A549 (cell line): ENCODE results near the gene THUMPD1. TPM values are rescaled to one million over a fixed set of nuclear protein-coding genes. Genes with fewer than 3 reads are reported as not detected.

Experiments
- ATAC-seq, 2 experiments: fragments of 200-7000 bp in 1 of 2; fragments of >200 bp in 1 of 2; cut with Nextera tagmentation in 1 of 2; cut with Tn5 transposase in 1 of 2; 3 replicates each; pipeline versions ENCODE4 v1.8.0 to v1.9.1; 2018 to 2020; ENCODE audit warnings: mild to moderate bottlenecking in 1 of 2, moderate library complexity in 1 of 2
- CTCF ChIA-PET: fragments of 300-600 bp; sonication (Branson Sonifier 250); formaldehyde crosslinking; extraction: SDS; loops from one replicate; lab custom pipeline; 2021; ENCODE audit warnings: antibody characterized with exemption, inconsistent platforms; lab: Yijun Ruan, JAX
- POLR2A ChIA-PET: fragments of 350-600 bp; formaldehyde crosslinking; extraction: SDS; loops from one replicate; lab custom pipeline; 2021; ENCODE audit warnings: antibody characterized with exemption, inconsistent platforms; lab: Yijun Ruan, JAX
- DNase-seq, 2 experiments: peaks; one replicate each; pipeline versions ENCODE4 v3.0.0 to v3.0.0-alpha.2; 2011 to 2016; ENCODE audit warnings: low read depth in 1 of 2, low spot score in 1 of 2
- FAIRE-seq: peaks from 2 replicates; lab custom pipeline; 2011; peaks lifted over from hg19 to GRCh38; lab: Jason Lieb, UNC
- H3K27ac ChIP-seq, 2 experiments: fragments of >200 bp; sonication (Bioruptor Twin); formaldehyde crosslinking; 3 replicates each; pipeline ENCODE4 v1.5.1; 2016 to 2017
- H3K4me1 ChIP-seq: fragments of >200 bp; sonication (Bioruptor Twin); formaldehyde crosslinking; 3 replicates; pipeline ENCODE4 v1.6.1; 2016
- H3K4me2 ChIP-seq: fragments of >200 bp; sonication (Bioruptor Twin); formaldehyde crosslinking; 3 replicates; pipeline ENCODE4 v1.6.1; 2016
- H3K4me3 ChIP-seq: fragments of >200 bp; sonication (Bioruptor Twin); formaldehyde crosslinking; 3 replicates; pipeline ENCODE4 v1.5.1; 2016
- H3K9me3 ChIP-seq: fragments of >200 bp; sonication (Bioruptor Twin); formaldehyde crosslinking; 3 replicates; pipeline ENCODE4 v1.6.1; 2016
- CBX2 ChIP-seq: fragments of 200-600 bp; sonication (generic); IDR thresholded peaks from 2 replicates; pipeline ENCODE4 v1.6.1; 2016; ENCODE audit warnings: low read depth, mild to moderate bottlenecking, borderline replicate concordance
- CBX8 ChIP-seq: fragments of 200-600 bp; sonication (generic); IDR thresholded peaks from 2 replicates; pipeline ENCODE4 v1.6.1; 2016
- CHD2 ChIP-seq: fragments of 150-350 bp; IDR thresholded peaks from 2 replicates; pipeline ENCODE4 v1.6.1; 2014; ENCODE audit warnings: low read length; ENCODE audit not compliant: partially characterized antibody
- EP300 ChIP-seq, 2 experiments: fragments of >200 bp; sonication (Bioruptor Twin); formaldehyde crosslinking; IDR thresholded peaks; 2 replicates in 1 of 2; 3 replicates in 1 of 2; pipeline ENCODE4 v1.6.1; 2016 to 2017
- FOSL2 ChIP-seq, 2 experiments: fragments of 450-650 bp in 1 of 2; fragments of >200 bp in 1 of 2; sonication (Bioruptor Twin) in 1 of 2; formaldehyde crosslinking; IDR thresholded peaks; 2 replicates each; pipeline versions ENCODE4 v1.5.0 to v1.6.1; 2016 to 2020; ENCODE audit warnings: mild to moderate bottlenecking in 1 of 2, moderate library complexity in 1 of 2
- HES2 ChIP-seq: fragments of >200 bp; sonication (Bioruptor Twin); formaldehyde crosslinking; IDR thresholded peaks from 2 replicates; pipeline ENCODE4 v1.6.1; 2016
- JUN ChIP-seq, 2 experiments: fragments of >200 bp; sonication (Bioruptor Twin); formaldehyde crosslinking; IDR thresholded peaks; 2 replicates in 1 of 2; 3 replicates in 1 of 2; pipeline ENCODE4 v1.6.1; 2016 to 2017
- JUNB ChIP-seq: fragments of >200 bp; sonication (Bioruptor Twin); formaldehyde crosslinking; IDR thresholded peaks from 2 replicates; pipeline ENCODE4 v1.6.1; 2016
- MAZ ChIP-seq: fragments of 150-350 bp; IDR thresholded peaks from 2 replicates; pipeline ENCODE4 v1.6.1; 2014; ENCODE audit warnings: antibody characterized with exemption, low read depth, low read length, borderline replicate concordance
- MYC ChIP-seq: IDR thresholded peaks from 2 replicates; pipeline ENCODE4 v1.6.1; 2012; ENCODE audit warnings: mild to moderate bottlenecking, inconsistent platforms, low read length, improper control_type of control experiment, borderline replicate concordance
- NFE2L2 ChIP-seq: fragments of 150-350 bp; conservative IDR thresholded peaks from 2 replicates; pipeline ENCODE4 v1.6.1; 2014; ENCODE audit warnings: low read length
- NR3C1 ChIP-seq: fragments of >200 bp; sonication (Bioruptor Twin); formaldehyde crosslinking; IDR thresholded peaks from 3 replicates; pipeline ENCODE4 v1.6.1; 2017
- POLR2A ChIP-seq: IDR thresholded peaks from 2 replicates; pipeline ENCODE4 v1.6.1; 2012; ENCODE audit warnings: mild to moderate bottlenecking, low read length
- RARB ChIP-seq: fragments of 250-450 bp; sonication (Bioruptor Pico); IDR thresholded peaks from 2 replicates; pipeline ENCODE4 v1.8.0; 2021; ENCODE audit warnings: mild to moderate bottlenecking, moderate library complexity
- REST ChIP-seq: fragments of 200-600 bp; sonication (generic); IDR thresholded peaks from 2 replicates; pipeline ENCODE4 v1.6.1; 2016; ENCODE audit warnings: antibody characterized with exemption, mild to moderate bottlenecking, moderate library complexity
- RFX5 ChIP-seq: fragments of 450-650 bp; IDR thresholded peaks from 2 replicates; pipeline ENCODE4 v1.7.1; 2014; ENCODE audit warnings: antibody characterized with exemption, mild to moderate bottlenecking, moderate library complexity
- RNF2 ChIP-seq: fragments of 200-600 bp; sonication (generic); IDR thresholded peaks from 2 replicates; pipeline ENCODE4 v1.6.1; 2016; ENCODE audit warnings: low read depth, mild to moderate bottlenecking, antibody characterized with exemption, moderate library complexity, borderline replicate concordance
- SMC3 ChIP-seq: fragments of >200 bp; sonication (Bioruptor Twin); formaldehyde crosslinking; IDR thresholded peaks from 3 replicates; pipeline ENCODE4 v1.6.1; 2018; ENCODE audit warnings: inconsistent platforms
- ZC3H11A ChIP-seq: fragments of 450-650 bp; IDR thresholded peaks from 2 replicates; pipeline ENCODE4 v1.6.1; 2014; ENCODE audit warnings: antibody characterized with exemption, mild to moderate bottlenecking
- WGBS: methylation state at CpG from one replicate; pipeline ENCODE4 v1.1.6; 2017; ENCODE audit errors: missing lambda C conversion rate; 5-methylcytosine and 5-hydroxymethylcytosine counted together
- polyA plus RNA-seq, 4 experiments: library from polyadenylated mRNA; depleted of rRNA in 3 of 4; stranded (reverse); fragments of >200 nt; fragmentation: RNase III in 1 of 4; extraction: RNeasy Plus Mini Kit Qiagen cat#74134 plus additional on column Dnase treatment in 1 of 4; gene quantifications; 2 replicates in 3 of 4; 3 replicates in 1 of 4; pipeline ENCODE4 v1.2.3, GENCODE V29; 2011 to 2017
- TF ChIP-seq, protein P1 (sequence below): IDR thresholded peaks from 2 replicates; pipeline ENCODE4 v1.6.1; 2012
- TF ChIP-seq, protein P2 (sequence below): fragments of 150-350 bp; IDR thresholded peaks from 2 replicates; pipeline ENCODE4 v1.6.1; 2014; ENCODE audit warnings: low read depth, mild to moderate bottlenecking, low read length
- TF ChIP-seq, protein P3 (sequence below): fragments of >200 bp; sonication (Bioruptor Twin); formaldehyde crosslinking; IDR thresholded peaks from 3 replicates; pipeline ENCODE4 v1.5.1; 2016

Gene THUMPD1
- polyA plus RNA-seq, 2 of the 4 experiments (the other 2 are of a cell fraction), result 27.8 to 47.7 TPM

GRCh38 chr16:20784204-20784603, 42.6 kb upstream of the THUMPD1 start:
- Histone ChIP-seq H3K4me1 (no peaks in the 10 kb centered on the region), H3K4me2 (no peak overlapping the region), H3K4me3 (no peak overlapping the region), H3K9me3 (no peaks in the 10 kb centered on the region), H3K27ac (no peak overlapping the region)
- ChIA-PET POLR2A (no interaction called here), CTCF (interaction anchor here (1.3 kb wide), 1 partner anchor 22 kb away, joined by 3 read pairs; the partner anchor contains the start of genes ERI2 and REXO5)
- DNase-seq (no peak), ATAC-seq (no peak), FAIRE-seq (no peak)
- TF ChIP-seq RARB (CRISPR knock-in tag) (no peak), RNF2 (no peak), JUNB (no peak), POLR2A (no peak), JUN (IDR thresholded peaks at IDR 0.05) (no peak), CHD2 (no peak), CBX8 (no peak), REST (no peak)

- H3K27ac ChIP-seq, result no peak overlapping the region
- TF ChIP-seq JUN (IDR thresholded peaks at IDR 0.05) (no peak), RARB (CRISPR knock-in tag) (no peak), HES2 (no peak), FOSL2 (IDR thresholded peaks at IDR 0.05) (no peak), FOSL2 (CRISPR knock-in tag; IDR thresholded peaks at IDR 0.05) (no peak), MAZ (no peak), CHD2 (no peak)
- TF ChIP-seq, protein P1, sequence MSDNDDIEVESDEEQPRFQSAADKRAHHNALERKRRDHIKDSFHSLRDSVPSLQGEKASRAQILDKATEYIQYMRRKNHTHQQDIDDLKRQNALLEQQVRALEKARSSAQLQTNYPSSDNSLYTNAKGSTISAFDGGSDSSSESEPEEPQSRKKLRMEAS, result no peak
- TF ChIP-seq, protein P2, sequence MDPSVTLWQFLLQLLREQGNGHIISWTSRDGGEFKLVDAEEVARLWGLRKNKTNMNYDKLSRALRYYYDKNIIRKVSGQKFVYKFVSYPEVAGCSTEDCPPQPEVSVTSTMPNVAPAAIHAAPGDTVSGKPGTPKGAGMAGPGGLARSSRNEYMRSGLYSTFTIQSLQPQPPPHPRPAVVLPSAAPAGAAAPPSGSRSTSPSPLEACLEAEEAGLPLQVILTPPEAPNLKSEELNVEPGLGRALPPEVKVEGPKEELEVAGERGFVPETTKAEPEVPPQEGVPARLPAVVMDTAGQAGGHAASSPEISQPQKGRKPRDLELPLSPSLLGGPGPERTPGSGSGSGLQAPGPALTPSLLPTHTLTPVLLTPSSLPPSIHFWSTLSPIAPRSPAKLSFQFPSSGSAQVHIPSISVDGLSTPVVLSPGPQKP, result no peak
- TF ChIP-seq, protein P3, sequence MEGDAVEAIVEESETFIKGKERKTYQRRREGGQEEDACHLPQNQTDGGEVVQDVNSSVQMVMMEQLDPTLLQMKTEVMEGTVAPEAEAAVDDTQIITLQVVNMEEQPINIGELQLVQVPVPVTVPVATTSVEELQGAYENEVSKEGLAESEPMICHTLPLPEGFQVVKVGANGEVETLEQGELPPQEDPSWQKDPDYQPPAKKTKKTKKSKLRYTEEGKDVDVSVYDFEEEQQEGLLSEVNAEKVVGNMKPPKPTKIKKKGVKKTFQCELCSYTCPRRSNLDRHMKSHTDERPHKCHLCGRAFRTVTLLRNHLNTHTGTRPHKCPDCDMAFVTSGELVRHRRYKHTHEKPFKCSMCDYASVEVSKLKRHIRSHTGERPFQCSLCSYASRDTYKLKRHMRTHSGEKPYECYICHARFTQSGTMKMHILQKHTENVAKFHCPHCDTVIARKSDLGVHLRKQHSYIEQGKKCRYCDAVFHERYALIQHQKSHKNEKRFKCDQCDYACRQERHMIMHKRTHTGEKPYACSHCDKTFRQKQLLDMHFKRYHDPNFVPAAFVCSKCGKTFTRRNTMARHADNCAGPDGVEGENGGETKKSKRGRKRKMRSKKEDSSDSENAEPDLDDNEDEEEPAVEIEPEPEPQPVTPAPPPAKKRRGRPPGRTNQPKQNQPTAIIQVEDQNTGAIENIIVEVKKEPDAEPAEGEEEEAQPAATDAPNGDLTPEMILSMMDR, result no peak
- no peaks in the 10 kb centered on the region for H3K4me1 ChIP-seq
- ATAC-seq (no peak), FAIRE-seq (no peak), DNase-seq (no peak)
- 57% methylated on average over 2 of the region's 2 CpGs for WGBS
- H3K9me3 ChIP-seq, result no peaks in the 10 kb centered on the region
- POLR2A ChIA-PET, result no interaction called here
- no peak overlapping the region for H3K4me2 ChIP-seq
- CTCF ChIA-PET, result interaction anchor here (0.6 to 1.8 kb wide), 4 partner anchors 9 to 17 kb away, joined by 3 to 6 read pairs (median 4); no protein-coding TSS in a partner anchor
- no peak overlapping the region for H3K4me3 ChIP-seq
Measured at GRCh38 chr16:20782470-20782869, 40.9 kb upstream of the THUMPD1 start.

DNA sequence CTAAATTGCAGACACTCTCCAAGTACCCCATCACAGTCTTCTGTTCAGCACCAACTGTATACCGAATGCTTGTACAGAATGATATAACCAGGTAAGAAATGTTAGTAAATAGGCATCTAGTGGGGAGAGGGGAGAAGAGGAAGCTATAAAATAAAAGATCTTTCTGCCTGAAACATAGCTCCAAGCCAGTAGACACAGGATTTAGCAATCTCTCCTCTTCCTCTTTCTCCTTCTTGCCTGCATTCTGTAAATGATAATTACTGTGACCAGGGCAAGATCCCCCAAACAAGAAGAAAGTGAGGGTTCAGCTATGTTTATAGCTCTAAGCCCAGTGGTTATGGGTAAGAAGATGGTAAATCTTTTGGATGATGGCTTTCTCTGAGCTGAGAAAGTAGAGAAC, 40.1 kb upstream of the THUMPD1 start:
- ChIA-PET POLR2A (no interaction called here), CTCF (interaction anchor here (0.8 to 1.8 kb wide), 3 partner anchors 10 to 17 kb away, joined by 3 to 6 read pairs (median 5); no protein-coding TSS in a partner anchor)
- 31% methylated on average over 1 of the region's 1 CpG for WGBS
- no peak for ATAC-seq
- FAIRE-seq, result no peak
- Histone ChIP-seq H3K27ac (no peak overlapping the region), H3K9me3 (no peaks in the 10 kb centered on the region), H3K4me3 (no peak overlapping the region), H3K4me1 (no peaks in the 10 kb centered on the region), H3K4me2 (no peak overlapping the region)
- DNase-seq, result no peak
- no peak for TF ChIP-seq SMC3
- TF ChIP-seq NFE2L2, result no peak
- no peak for TF ChIP-seq MYC
- no peak for TF ChIP-seq ZC3H11A
- TF ChIP-seq NR3C1, result no peak
- no peak for TF ChIP-seq RFX5
- TF ChIP-seq CBX2, result no peak
- no peak for TF ChIP-seq REST
- TF ChIP-seq, protein P2, result no peak
- no peak for TF ChIP-seq EP300 (IDR thresholded peaks at IDR 0.05)
